Prostate gland (tissue), 2 donors: Measurements from ENCODE around the gene LONRF2. TPM values are rescaled to one million over a fixed set of nuclear protein-coding genes. Genes with fewer than 3 reads are reported as not detected.

Experiments used
- DNase-seq: peaks from one replicate; pipeline ENCODE4 v3.0.0-alpha.2; 2019; ENCODE audit warnings: low spot score
- H3K27ac ChIP-seq, 2 donors: fragments of 200-600 bp; sonication (generic); 2 replicates each; pipeline ENCODE4 v1.5.1; 2017 to 2019
- H3K27me3 ChIP-seq: fragments of 200-600 bp; sonication (generic); replicated peaks from 2 replicates; pipeline ENCODE4 v1.5.1; 2019; ENCODE audit not compliant: insufficient read depth
- H3K36me3 ChIP-seq, 2 donors: fragments of 200-600 bp; sonication (generic); 1 replicate in 1 of 2; 2 replicates in 1 of 2; pipeline versions ENCODE4 v1.5.1 to v1.8.1; 2017 to 2019
- H3K4me1 ChIP-seq: fragments of 200-600 bp; sonication (generic); replicated peaks from 2 replicates; pipeline ENCODE4 v1.5.1; 2019
- H3K4me3 ChIP-seq, 2 donors: fragments of 200-600 bp; sonication (generic); 2 replicates each; pipeline ENCODE4 v1.5.1; 2017 to 2019
- H3K9me3 ChIP-seq: fragments of 200-600 bp; sonication (generic); 2 replicates; pipeline ENCODE4 v1.5.1; 2017
- POLR2A ChIP-seq: fragments of 450-650 bp; IDR thresholded peaks from one replicate; pipeline ENCODE4 v1.6.1; 2016; ENCODE audit warnings: antibody characterized with exemption, mild to moderate bottlenecking
- POLR2AphosphoS5 ChIP-seq: sonication (generic); formaldehyde crosslinking; IDR thresholded peaks from one replicate; pipeline ENCODE4 v1.6.1; 2017; ENCODE audit warnings: antibody characterized with exemption
- WGBS: methylation state at CpG from one replicate; pipeline ENCODE4 v1.1.5; 2018; 5-methylcytosine and 5-hydroxymethylcytosine counted together
- intact Hi-C: fragments of 100-400 bp; cut with DNase I; formaldehyde crosslinking; loops from one replicate; pipeline ENCODE4 v1.14.2; 2022
- total RNA-seq, 2 donors: library from RNA; depleted of rRNA; stranded (reverse); fragments of >200 nt; gene quantifications; one replicate each; pipeline ENCODE4 v1.1.0, GENCODE V29; 2016
- TF ChIP-seq, protein P1 (sequence below), 4 experiments: fragments of 200-600 bp in 2 of 4; fragments of 450-650 bp in 2 of 4; sonication (generic) in 2 of 4; IDR thresholded peaks; 1 replicate in 3 of 4; 2 replicates in 1 of 4; pipeline ENCODE4 v1.5.1; 2016 to 2019; ENCODE audit warnings: antibody characterized with exemption in 4 of 4, mild to moderate bottlenecking in 2 of 4, moderate library complexity in 2 of 4

The LONRF2 gene
- total RNA-seq, 2 donors from 2014 or later, result 8.2 to 20.4 TPM

DNA sequence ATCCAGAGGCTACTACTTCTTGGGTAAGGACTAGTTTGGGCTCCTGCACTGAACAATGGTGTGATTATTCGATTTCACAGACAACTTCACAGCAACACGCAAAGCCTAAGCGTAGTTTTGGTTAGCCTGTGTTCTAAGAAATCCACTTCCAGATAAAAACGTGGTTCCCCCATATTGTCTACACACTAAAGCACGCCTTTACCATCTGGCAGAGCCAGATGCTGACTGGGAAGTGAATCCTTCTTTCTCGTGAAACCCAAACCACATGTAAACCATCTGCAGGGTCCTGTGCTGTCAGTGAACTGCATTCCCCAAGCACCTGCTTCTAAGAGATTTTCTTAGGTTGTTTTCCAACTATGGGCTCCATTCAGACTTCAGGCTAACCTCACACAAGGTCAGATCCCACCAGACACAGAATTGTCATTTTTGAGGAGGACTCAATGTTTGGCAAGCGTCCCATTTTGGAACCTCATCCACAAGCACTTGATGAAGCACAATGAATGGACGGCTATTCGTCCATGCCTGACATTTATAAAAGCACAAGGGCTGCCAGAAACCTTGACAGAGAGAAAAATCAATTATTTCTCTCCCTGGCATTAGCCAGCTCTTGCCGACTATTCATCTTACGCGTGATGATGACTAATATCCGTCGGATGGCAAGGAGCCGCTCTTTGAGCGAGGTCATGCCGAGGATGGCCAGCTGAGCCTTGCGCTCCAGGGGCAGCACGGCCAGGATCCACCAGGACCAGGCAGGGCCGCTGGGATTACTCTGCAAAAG is 38.4 kb downstream of the LONRF2 start:
- 86% methylated on average over 20 of the region's 20 CpGs for WGBS
- no peak for DNase-seq
- intact Hi-C loops, result no loop called here
- Histone ChIP-seq H3K36me3 (no peaks in the 10 kb centered on the region), H3K27me3 (no peaks in the 10 kb centered on the region), H3K4me3 (no peak overlapping the region), H3K27ac (no peak overlapping the region), H3K4me1 (no peaks in the 10 kb centered on the region), H3K9me3 (no peaks in the 10 kb centered on the region)
- TF ChIP-seq, protein P1, sequence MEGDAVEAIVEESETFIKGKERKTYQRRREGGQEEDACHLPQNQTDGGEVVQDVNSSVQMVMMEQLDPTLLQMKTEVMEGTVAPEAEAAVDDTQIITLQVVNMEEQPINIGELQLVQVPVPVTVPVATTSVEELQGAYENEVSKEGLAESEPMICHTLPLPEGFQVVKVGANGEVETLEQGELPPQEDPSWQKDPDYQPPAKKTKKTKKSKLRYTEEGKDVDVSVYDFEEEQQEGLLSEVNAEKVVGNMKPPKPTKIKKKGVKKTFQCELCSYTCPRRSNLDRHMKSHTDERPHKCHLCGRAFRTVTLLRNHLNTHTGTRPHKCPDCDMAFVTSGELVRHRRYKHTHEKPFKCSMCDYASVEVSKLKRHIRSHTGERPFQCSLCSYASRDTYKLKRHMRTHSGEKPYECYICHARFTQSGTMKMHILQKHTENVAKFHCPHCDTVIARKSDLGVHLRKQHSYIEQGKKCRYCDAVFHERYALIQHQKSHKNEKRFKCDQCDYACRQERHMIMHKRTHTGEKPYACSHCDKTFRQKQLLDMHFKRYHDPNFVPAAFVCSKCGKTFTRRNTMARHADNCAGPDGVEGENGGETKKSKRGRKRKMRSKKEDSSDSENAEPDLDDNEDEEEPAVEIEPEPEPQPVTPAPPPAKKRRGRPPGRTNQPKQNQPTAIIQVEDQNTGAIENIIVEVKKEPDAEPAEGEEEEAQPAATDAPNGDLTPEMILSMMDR (IDR thresholded peaks at IDR 0.05), result no peak
- no peak for TF ChIP-seq POLR2A
- no peak for TF ChIP-seq POLR2AphosphoS5

DNA sequence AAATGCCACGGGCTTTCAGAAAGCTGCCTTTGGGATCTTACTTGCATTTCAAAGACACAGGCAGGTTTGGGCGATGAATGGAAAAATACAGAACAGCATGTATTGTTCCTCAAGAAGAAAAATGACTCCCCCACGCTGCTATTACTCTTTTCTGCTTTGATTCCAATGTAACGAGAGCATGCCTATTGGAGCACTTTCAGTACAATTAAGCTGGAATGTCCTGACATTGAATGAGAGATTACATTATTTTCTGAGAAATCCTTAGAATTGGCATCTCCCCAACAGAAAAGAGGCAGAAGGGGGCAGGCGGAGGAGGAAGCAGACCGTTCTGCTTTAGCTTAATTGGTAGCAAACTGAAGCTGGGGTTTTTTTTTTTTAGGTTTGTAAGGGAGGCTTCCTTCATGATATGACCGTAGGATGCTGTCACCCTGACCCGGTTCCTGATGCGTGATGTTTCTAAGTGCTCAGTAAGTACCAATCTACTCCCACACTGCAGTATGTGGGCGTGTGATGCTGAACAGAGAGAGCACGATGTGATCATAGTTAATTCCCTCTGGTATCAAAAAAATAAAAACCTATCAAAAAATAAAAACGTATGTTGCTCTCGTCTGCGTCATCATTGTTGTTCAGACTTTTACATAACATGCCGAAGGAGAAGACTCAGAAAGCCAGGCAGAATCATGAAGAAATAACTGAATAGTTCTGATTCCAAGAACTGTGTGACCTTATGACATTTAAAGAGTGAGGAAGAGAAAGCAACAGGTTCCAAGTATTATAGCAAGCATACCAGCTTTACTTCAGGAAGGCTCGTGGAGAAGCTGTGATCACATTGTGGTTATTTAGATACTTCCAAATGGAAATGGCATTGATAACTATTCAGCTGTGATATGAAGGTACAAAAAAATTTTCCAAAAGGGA is 40.5 kb downstream of the LONRF2 start:
- no peak for TF ChIP-seq POLR2AphosphoS5
- no peak for TF ChIP-seq POLR2A
- TF ChIP-seq, protein P1 (IDR thresholded peaks at IDR 0.05), result no peak
- DNase-seq, result no peak
- intact Hi-C loops, result no loop called here
- no peaks in the 10 kb centered on the region for H3K9me3 ChIP-seq
- peak overlapping the region in 1 of 2 donors; percentile 32 for H3K27ac ChIP-seq
- H3K27me3 ChIP-seq, result no peaks in the 10 kb centered on the region
- no peak overlapping the region for H3K4me3 ChIP-seq
- H3K4me1 ChIP-seq, result no peaks in the 10 kb centered on the region
- H3K36me3 ChIP-seq, result no peaks in the 10 kb centered on the region
- WGBS, result 38% methylated on average over 16 of the region's 16 CpGs

DNA sequence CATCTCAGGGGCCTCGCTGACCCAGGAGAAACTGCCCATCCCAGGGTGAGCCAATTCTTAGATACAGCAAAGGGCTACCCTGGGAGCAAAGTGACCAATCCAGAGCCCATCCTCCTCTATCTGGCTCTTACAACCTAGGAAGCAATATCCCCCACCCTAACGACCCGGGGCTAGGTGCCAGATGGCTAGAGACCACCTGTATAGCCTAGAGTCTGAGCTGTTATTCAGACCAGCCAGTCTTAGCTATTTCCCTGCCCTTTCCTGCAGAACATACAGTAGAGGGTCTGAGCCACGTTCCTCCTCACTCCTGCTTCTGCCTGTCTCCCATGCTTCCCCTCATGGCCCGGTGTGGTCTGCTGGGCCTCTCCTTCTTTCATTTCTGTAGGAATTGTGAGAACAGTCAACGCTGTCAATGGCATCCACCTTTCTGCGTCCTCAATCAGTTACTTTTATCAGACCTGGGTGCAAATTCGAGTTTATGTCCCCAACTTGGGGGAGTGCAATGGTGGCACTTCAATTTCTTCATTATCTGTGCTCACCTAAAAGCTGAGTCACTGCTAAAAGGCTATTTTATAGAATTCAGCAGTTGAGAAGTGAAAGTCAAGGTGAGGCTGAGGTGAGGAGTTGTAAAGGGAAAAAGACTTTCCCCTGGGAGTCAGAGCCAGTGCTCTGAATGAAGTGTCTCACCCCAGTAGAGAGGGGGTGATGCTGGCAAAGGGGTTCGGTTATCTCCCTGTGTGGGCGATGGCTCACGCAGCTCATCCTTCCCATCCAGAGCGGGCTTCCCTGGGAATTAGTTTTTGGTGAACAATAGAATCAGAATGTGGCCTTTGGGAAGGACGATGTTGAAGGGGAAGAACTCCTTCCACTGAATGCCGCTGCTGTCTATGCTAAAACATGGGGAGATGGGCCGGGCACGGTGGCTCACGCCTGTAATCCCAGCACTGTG is 42.4 kb downstream of the LONRF2 start:
- no peaks in the 10 kb centered on the region for H3K27me3 ChIP-seq
- no peaks in the 10 kb centered on the region for H3K9me3 ChIP-seq
- intact Hi-C loops, result no loop called here
- H3K27ac ChIP-seq, result no peak overlapping the region
- no peaks in the 10 kb centered on the region for H3K36me3 ChIP-seq
- no peak overlapping the region for H3K4me3 ChIP-seq
- 90% methylated on average over 17 of the region's 17 CpGs for WGBS
- no peak for DNase-seq
- H3K4me1 ChIP-seq, result no peaks in the 10 kb centered on the region
- TF ChIP-seq, protein P1 (IDR thresholded peaks at IDR 0.05), result no peak
- TF ChIP-seq POLR2A (no peak), POLR2AphosphoS5 (no peak)

DNA sequence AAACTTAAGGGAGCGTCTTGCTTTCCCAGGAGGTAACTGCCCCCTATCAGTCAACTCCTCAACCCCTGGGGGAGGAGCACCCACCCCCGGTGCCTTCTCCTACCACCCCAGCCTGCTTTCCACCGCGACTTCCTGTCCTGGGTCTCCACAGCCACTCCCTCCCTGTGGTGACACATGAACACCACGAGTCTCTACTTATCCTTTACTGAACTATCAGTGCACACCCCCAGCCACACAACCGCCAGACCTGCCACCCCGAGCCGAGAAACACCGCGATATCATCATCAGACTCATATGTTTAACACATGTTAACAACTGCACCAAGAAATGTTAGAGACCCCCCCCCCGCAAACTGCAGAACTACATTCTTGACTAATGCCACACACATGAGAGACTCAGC is 43.3 kb downstream of the LONRF2 start:
- H3K27ac ChIP-seq, result no peak overlapping the region
- TF ChIP-seq POLR2AphosphoS5 (no peak), POLR2A (no peak)
- TF ChIP-seq, protein P1 (IDR thresholded peaks at IDR 0.05), result no peak
- H3K27me3 ChIP-seq, result no peaks in the 10 kb centered on the region
- no peaks in the 10 kb centered on the region for H3K36me3 ChIP-seq
- no peak overlapping the region for H3K4me3 ChIP-seq
- WGBS, result 92% methylated on average over 11 of the region's 11 CpGs
- no peaks in the 10 kb centered on the region for H3K4me1 ChIP-seq
- DNase-seq, result no peak
- H3K9me3 ChIP-seq, result no peaks in the 10 kb centered on the region
- intact Hi-C loops, result no loop called here
